HPDE6-E6E7 (cell line): ENCODE data around the gene RTN4R.

ENCODE experiments used
- DNase-seq: peaks from one replicate; pipeline ENCODE4 v3.0.0; 2011; ENCODE audit warnings: missing footprints; ENCODE audit errors: extremely low spot score

RTN4R gene

GRCh38 chr22:20203142-20203551 lies 65.0 kb downstream of the RTN4R start:
- DNase-seq, result no peak

- DNase-seq, result no peak
Observed at GRCh38 chr22:20201837-20202392, 66.2 kb downstream of the RTN4R start.

GRCh38 chr22:20199906-20200305 lies 68.2 kb downstream of the RTN4R start:
- DNase-seq, result no peak

- DNase-seq, result no peak
Observed at GRCh38 chr22:20199413-20199842, 68.7 kb downstream of the RTN4R start.

- no peak for DNase-seq
Observed at GRCh38 chr22:20198557-20199319, 69.4 kb downstream of the RTN4R start.

GRCh38 chr22:20197407-20198030 lies 70.6 kb downstream of the RTN4R start:
- no peak for DNase-seq

GRCh38 chr22:20196094-20196842 lies 71.8 kb downstream of the RTN4R start:
- no peak for DNase-seq

- no peak for DNase-seq
Observed at GRCh38 chr22:20194681-20195593, 73.2 kb downstream of the RTN4R start.

GRCh38 chr22:20193761-20194494 lies 74.2 kb downstream of the RTN4R start:
- DNase-seq, result no peak

- no peak for DNase-seq
Observed at GRCh38 chr22:20192972-20193760, 75.0 kb downstream of the RTN4R start.

- DNase-seq, result no peak
Observed at GRCh38 chr22:20192293-20192971, 75.7 kb downstream of the RTN4R start.

GRCh38 chr22:20191803-20192202 lies 76.3 kb downstream of the RTN4R start:
- DNase-seq, result no peak
